Measurements from ENCODE around the gene PDCL3.

- TF ChIP-seq CTCF (IDR thresholded peaks at IDR 0.05) (no peak), POLR2A (IDR thresholded peaks at IDR 0.05) (no peak), POLR2AphosphoS5 (IDR thresholded peaks at IDR 0.05) (no peak)
Measured at GRCh38 chr2:100520224-100520623, 42.6 kb upstream of the PDCL3 start.

All from prostate gland (tissue), 2 donors.